ENCODE results near the gene TMPRSS15. TPM values are rescaled to one million over a fixed set of nuclear protein-coding genes. Genes with fewer than 3 reads are reported as not detected.

Gene TMPRSS15
- total RNA-seq, 1 donor from 2014 or later, result not detected

DNA sequence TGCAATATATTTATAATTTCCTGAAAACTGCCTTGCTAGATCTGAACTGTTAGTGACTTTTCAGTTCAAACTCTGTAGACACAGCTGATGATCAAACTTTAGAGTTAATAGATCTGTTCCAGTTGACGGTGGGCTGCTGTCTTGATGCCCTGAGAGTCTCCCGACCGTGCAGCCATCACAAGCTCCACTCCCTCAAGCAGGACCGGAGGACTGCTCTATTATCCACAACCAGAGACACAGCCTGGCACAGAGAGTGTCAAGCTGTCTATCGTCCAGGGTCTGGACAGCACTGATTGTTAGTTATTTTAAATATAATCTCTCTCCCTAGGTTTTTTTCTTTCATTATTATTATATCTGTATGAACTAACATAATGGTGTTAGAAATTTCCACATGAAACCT lies 150.9 kb downstream of the TMPRSS15 start:
- DNase-seq (ENCODE audit: low spot score), result no peak
- Mint-ChIP-seq H3K27me3 (ENCODE audit: insufficient read depth) (no peaks in the 10 kb centered on the region), H3K36me3 (ENCODE audit: low read depth) (no peaks in the 10 kb centered on the region), H3K9me3 (no peaks in the 10 kb centered on the region), H3K4me3 (no peak overlapping the region), H3K27ac (no peak overlapping the region), H3K4me1 (ENCODE audit: low read depth) (no peaks in the 10 kb centered on the region)
- intact Hi-C loops (cut with micrococcal nuclease), result loop anchor here (5.0 kb wide), 2 partner anchors 470 to 575 kb away; no protein-coding TSS in a partner anchor

DNA sequence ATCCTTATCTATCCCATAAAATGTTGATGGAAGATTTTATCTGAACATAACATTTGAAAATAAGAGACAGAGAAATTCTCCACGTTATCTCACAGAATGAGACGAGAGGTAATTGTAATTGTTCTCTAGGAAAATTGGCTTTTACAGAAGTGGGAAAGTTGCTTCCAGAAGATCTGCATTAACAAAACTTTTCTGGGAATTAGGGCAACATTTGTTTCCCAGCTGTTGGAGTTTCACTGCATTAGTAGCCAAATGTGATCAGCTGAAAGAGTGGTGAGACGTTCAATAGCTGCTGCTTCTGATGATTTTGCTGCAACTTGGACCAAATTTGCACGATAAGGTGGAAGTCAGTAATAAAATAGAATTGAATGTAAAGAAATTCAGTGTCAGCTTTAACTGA lies 151.3 kb downstream of the TMPRSS15 start:
- intact Hi-C loops (cut with micrococcal nuclease), result loop anchor here (5.0 kb wide), 2 partner anchors 470 to 575 kb away; no protein-coding TSS in a partner anchor
- Mint-ChIP-seq H3K36me3 (ENCODE audit: low read depth) (no peaks in the 10 kb centered on the region), H3K27ac (no peak overlapping the region), H3K4me1 (ENCODE audit: low read depth) (no peaks in the 10 kb centered on the region), H3K4me3 (no peak overlapping the region), H3K9me3 (no peaks in the 10 kb centered on the region), H3K27me3 (ENCODE audit: insufficient read depth) (no peaks in the 10 kb centered on the region)
- no peak for DNase-seq (ENCODE audit: low spot score)

- intact Hi-C loops (cut with micrococcal nuclease), result loop anchor here (5.0 kb wide), 2 partner anchors 469 to 574 kb away; no protein-coding TSS in a partner anchor
- H3K9me3 Mint-ChIP-seq, result no peaks in the 10 kb centered on the region
- H3K27ac Mint-ChIP-seq, result no peak overlapping the region
- peaks cover under 1% of the 10 kb centered on the region for H3K27me3 Mint-ChIP-seq (ENCODE audit: insufficient read depth)
- H3K4me3 Mint-ChIP-seq, result no peak overlapping the region
- no peaks in the 10 kb centered on the region for H3K4me1 Mint-ChIP-seq (ENCODE audit: low read depth)
- H3K36me3 Mint-ChIP-seq (ENCODE audit: low read depth), result no peaks in the 10 kb centered on the region
- no peak for DNase-seq (ENCODE audit: low spot score)
Observed at GRCh38 chr21:18251065-18251464, 152.5 kb downstream of the TMPRSS15 start.

DNA sequence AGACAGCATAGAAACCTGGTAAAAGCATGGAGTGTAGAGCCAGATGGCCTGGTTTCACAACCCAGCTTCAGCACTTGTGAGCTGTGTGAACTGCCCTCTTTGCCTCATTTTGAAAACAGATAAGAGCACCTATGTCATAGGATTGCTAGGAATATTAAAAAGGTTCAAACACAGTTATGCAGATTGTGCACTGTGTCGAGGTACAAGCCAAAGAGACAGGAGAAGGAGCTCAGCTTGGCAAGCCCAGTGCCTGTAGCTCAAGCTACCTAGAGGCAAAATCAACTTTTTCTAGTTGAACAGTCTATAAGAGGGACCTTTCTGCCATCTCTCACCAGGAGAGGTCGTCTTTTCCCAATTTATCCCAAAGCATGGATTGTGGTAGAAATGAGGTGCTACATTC lies 153.9 kb downstream of the TMPRSS15 start:
- Mint-ChIP-seq H3K27me3 (ENCODE audit: insufficient read depth) (peaks cover 6% of the 10 kb centered on the region), H3K4me3 (no peak overlapping the region), H3K9me3 (no peaks in the 10 kb centered on the region), H3K4me1 (ENCODE audit: low read depth) (no peaks in the 10 kb centered on the region), H3K36me3 (ENCODE audit: low read depth) (no peaks in the 10 kb centered on the region), H3K27ac (no peak overlapping the region)
- intact Hi-C loops (cut with micrococcal nuclease), result loop anchor here (5.0 kb wide), 2 partner anchors 467 to 572 kb away; no protein-coding TSS in a partner anchor
- no peak for DNase-seq (ENCODE audit: low spot score)

- Mint-ChIP-seq H3K36me3 (ENCODE audit: low read depth) (no peaks in the 10 kb centered on the region), H3K27me3 (ENCODE audit: insufficient read depth) (peaks cover 18% of the 10 kb centered on the region), H3K9me3 (no peaks in the 10 kb centered on the region), H3K27ac (no peak overlapping the region), H3K4me1 (ENCODE audit: low read depth) (no peaks in the 10 kb centered on the region), H3K4me3 (no peak overlapping the region)
- DNase-seq (ENCODE audit: low spot score), result no peak
- intact Hi-C loops (cut with micrococcal nuclease), result no loop called here
Observed at GRCh38 chr21:18248171-18248570, 155.4 kb downstream of the TMPRSS15 start.

- Mint-ChIP-seq H3K27me3 (ENCODE audit: insufficient read depth) (peaks cover 18% of the 10 kb centered on the region), H3K36me3 (ENCODE audit: low read depth) (no peaks in the 10 kb centered on the region), H3K4me3 (no peak overlapping the region), H3K9me3 (no peaks in the 10 kb centered on the region), H3K27ac (no peak overlapping the region), H3K4me1 (ENCODE audit: low read depth) (no peaks in the 10 kb centered on the region)
- DNase-seq (ENCODE audit: low spot score), result no peak
- intact Hi-C loops (cut with micrococcal nuclease), result no loop called here
Observed at GRCh38 chr21:18245464-18245967, 158.1 kb downstream of the TMPRSS15 start.

DNA sequence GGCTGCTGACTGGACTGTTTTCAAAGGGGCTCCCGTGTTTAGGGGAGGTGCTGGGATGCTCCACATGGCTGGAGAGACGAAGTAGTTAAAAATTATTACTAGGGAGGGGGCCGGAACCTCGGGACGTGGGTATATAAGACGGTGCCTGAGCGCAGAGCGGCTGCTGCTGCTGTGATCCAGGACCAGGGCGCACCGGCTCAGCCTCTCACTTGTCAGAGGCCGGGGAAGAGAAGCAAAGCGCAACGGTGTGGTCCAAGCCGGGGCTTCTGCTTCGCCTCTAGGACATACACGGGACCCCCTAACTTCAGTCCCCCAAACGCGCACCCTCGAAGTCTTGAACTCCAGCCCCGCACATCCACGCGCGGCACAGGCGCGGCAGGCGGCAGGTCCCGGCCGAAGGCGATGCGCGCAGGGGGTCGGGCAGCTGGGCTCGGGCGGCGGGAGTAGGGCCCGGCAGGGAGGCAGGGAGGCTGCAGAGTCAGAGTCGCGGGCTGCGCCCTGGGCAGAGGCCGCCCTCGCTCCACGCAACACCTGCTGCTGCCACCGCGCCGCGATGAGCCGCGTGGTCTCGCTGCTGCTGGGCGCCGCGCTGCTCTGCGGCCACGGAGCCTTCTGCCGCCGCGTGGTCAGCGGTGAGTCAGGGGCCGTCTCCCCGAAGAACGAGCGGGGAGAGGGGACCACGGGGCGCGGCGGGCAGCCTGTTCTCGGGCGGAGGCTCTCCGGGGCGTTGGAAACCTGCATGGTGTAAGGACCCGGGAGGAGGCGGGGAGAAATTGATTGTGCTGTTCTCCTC lies 158.7 kb downstream of the TMPRSS15 start, which contains the start of gene CHODL:
TSS of gene CHODL (plus strand) at position 163 of the 793 bp plus-strand sequence. CDS start at position 554, 391 bp downstream.
- peaks cover 18% of the 10 kb centered on the region for H3K27me3 Mint-ChIP-seq (ENCODE audit: insufficient read depth)
- H3K4me3 Mint-ChIP-seq, result no peak within 1 kb of the TSS
- intact Hi-C loops (cut with micrococcal nuclease), result no loop called here
- no peaks in the 10 kb centered on the region for H3K36me3 Mint-ChIP-seq (ENCODE audit: low read depth)
- no peak for DNase-seq (ENCODE audit: low spot score)
- no peaks in the 10 kb centered on the region for H3K9me3 Mint-ChIP-seq
- H3K4me1 Mint-ChIP-seq (ENCODE audit: low read depth), result no peaks in the 10 kb centered on the region
- no peak within 1 kb of the TSS for H3K27ac Mint-ChIP-seq

- Mint-ChIP-seq H3K4me1 (ENCODE audit: low read depth) (no peaks in the 10 kb centered on the region), H3K4me3 (no peak overlapping the region)
- intact Hi-C loops (cut with micrococcal nuclease), result no loop called here
Observed at GRCh38 chr21:18235545-18235944, 168.0 kb downstream of the TMPRSS15 start.

GRCh38 chr21:18228060-18228739 lies 175.4 kb downstream of the TMPRSS15 start:
- Mint-ChIP-seq H3K27ac (no peak overlapping the region), H3K4me3 (no peak overlapping the region), H3K4me1 (ENCODE audit: low read depth) (no peaks in the 10 kb centered on the region), H3K36me3 (ENCODE audit: low read depth) (no peaks in the 10 kb centered on the region), H3K9me3 (no peaks in the 10 kb centered on the region), H3K27me3 (ENCODE audit: insufficient read depth) (no peaks in the 10 kb centered on the region)
- no peak for DNase-seq (ENCODE audit: low spot score)
- intact Hi-C loops (cut with micrococcal nuclease), result no loop called here

More at GRCh38 chr21:18235545-18235944, 168.0 kb downstream of the TMPRSS15 start:
- Mint-ChIP-seq H3K27ac (no peak overlapping the region), H3K9me3 (no peaks in the 10 kb centered on the region), H3K27me3 (ENCODE audit: insufficient read depth) (no peaks in the 10 kb centered on the region), H3K36me3 (ENCODE audit: low read depth) (no peaks in the 10 kb centered on the region)
- DNase-seq (ENCODE audit: low spot score), result no peak

GRCh38 chr21:18222346-18222745 lies 181.2 kb downstream of the TMPRSS15 start:
- H3K27ac Mint-ChIP-seq, result no peak overlapping the region
- H3K4me3 Mint-ChIP-seq, result no peak overlapping the region
- no peaks in the 10 kb centered on the region for H3K27me3 Mint-ChIP-seq (ENCODE audit: insufficient read depth)
- H3K4me1 Mint-ChIP-seq (ENCODE audit: low read depth), result no peaks in the 10 kb centered on the region
- no peak for DNase-seq (ENCODE audit: low spot score)
- intact Hi-C loops (cut with micrococcal nuclease), result no loop called here
- H3K36me3 Mint-ChIP-seq (ENCODE audit: low read depth), result no peaks in the 10 kb centered on the region
- peaks cover 18% of the 10 kb centered on the region for H3K9me3 Mint-ChIP-seq

DNA sequence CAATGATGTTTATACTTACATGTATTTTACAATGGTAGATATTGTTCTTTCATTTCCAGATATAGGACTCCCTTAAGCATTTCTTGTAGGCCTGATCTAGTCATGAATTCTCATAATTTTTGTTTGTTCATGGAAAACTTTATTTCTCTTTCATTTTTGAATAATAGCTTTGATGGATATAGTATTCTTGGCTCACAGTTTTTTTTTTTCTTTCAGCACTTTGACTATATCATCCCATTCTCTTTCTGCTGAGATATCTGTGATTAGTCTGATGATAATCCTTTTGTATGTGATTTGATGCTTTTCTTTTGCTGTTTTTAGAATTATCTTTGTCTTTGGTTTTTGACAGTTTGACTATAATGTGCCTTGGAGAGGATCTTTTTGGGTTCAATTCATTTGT lies 183.1 kb downstream of the TMPRSS15 start:
- intact Hi-C loops (cut with micrococcal nuclease), result no loop called here
- Mint-ChIP-seq H3K4me1 (ENCODE audit: low read depth) (no peaks in the 10 kb centered on the region), H3K36me3 (ENCODE audit: low read depth) (no peaks in the 10 kb centered on the region), H3K27ac (no peak overlapping the region), H3K4me3 (no peak overlapping the region), H3K27me3 (ENCODE audit: insufficient read depth) (no peaks in the 10 kb centered on the region), H3K9me3 (peaks cover 22% of the 10 kb centered on the region)
- no peak for DNase-seq (ENCODE audit: low spot score)

Data from activated T-helper 1 cell treated with anti-CD3 and anti-CD28 coated beads, Interleukin-12 subunit alpha, Interleukin-12 subunit beta, Interleukin-2, Interleukin-4 antibody, amounts not matched to agents 30 ng/mL and 10 ng/mL and 1 ng/mL, durations not matched to agents 14 hours and 24 hours and 36 hours (primary cell).